Amygdala (tissue), 56 donors: Measurements from ENCODE around the gene R3HDM1.
"Not testable (repeated sequence)": the region's sequence is repeated elsewhere in the genome, so short reads cannot be mapped to it uniquely, and the experiment has no call there.

Experiments
- DNase-seq, 56 donors: peaks; one replicate each; lab custom pipeline; 2025; lab: John Stamatoyannopoulos, UW

The R3HDM1 gene

DNA sequence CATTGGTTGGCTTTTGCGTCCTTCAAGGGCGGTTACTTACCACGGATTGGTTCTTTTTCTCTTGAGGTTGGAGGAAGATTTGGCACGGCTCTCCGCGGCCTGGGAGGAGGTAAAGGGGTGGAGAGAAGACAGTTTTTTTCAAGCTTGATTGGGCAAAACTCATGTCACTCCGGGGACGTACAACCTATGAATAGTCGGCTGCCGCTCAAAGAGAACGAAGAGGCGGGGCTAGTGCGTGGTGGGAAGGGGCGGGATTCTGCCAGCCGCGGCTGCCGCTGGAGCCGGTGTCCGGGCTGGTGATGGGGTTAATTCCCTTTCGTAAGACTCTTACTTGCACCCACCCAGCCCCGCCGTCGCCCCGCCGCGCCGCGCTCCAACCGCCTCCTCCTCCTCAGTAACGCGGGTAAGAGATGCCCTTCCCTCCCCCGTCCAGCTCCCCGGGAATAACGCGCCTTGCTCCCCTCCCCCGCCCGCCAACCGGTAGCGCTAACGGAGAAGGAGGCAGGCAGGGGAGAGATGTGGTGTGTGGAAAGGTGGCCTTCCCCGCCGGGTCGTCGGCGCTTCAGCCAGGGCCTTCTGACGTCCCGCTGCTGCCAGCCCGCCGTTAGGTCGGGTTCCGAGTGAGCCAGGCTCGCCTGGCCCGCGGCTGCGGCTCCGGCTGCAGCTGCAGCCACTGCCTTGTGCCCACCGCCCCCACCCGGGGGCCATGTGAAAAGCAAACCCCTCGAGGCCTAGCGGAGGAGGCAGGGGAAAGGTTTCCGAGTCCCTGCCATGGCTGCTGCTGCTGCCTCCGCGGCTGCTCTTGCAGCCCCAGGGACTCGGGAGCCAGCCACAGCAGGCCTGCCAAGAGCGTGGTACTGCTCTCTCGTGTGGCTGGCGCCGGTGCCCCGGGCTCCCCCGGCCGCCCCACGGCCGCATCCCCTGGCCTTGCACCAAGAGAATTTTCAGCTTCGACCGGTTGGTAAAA lies at the start of gene R3HDM1:
TSS of gene R3HDM1 (plus strand) at position 254 of the 967 bp plus-strand sequence. CDS start 73,362 bp downstream, outside the sequence.
- DNase-seq = peak; percentile 79 to 99 (median 96)

DNA sequence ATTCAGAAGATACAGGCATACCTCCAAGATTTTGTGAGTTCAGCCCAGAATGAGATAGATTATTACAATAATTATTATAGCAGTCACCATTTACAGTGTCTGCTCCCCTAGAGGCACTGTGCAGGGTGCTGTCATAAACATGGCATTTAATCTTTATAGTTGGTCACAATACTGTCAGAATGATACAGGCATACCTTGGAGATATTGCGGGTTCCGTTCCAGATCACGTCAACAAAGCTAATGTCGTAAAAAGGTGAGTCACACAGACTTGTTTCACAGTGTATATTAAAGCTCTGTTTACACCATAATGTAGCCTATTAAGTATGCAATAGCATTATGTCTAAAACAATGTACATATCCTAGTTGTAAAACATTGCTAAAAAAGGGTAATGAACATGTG lies 45.8 kb upstream of the R3HDM1 start:
- no peak for DNase-seq

DNA sequence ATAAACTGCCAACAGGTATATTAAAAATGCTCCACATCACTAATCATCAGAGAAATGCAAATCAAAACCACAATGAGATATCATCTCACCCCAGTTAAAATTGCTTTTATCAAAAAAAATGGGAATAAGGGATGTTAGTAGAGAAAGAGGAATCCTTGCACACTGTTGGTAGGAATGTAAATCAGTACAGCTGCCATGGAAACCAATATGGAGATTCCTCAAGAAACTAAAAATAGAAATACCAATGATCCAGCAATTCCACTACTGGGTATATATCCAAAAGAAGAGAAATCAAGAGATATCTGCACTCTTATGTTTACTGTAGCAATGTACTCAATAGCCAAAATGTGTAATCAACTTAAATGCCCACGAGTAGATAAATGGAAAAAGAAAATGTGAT lies 40.9 kb upstream of the R3HDM1 start:
- DNase-seq = no peak

DNA sequence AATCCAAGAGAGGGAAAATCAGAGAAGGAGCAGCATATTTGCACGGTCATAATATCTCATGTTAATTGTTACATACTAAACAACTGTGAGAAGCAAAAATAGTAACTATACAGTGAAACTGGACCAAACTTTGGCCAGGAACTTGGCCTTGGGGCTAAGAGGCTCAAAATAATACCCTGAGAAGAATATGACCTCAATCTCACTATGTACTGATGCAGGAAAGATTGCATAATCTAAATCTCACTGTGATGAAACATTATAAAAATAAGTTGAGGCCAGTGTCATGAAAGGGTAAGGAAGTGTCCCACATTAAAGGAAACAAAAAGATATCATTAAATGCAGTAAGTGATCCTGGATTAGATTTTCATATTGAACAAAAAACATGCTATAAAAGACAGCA lies 36.8 kb upstream of the R3HDM1 start:
- DNase-seq = no peak

DNA sequence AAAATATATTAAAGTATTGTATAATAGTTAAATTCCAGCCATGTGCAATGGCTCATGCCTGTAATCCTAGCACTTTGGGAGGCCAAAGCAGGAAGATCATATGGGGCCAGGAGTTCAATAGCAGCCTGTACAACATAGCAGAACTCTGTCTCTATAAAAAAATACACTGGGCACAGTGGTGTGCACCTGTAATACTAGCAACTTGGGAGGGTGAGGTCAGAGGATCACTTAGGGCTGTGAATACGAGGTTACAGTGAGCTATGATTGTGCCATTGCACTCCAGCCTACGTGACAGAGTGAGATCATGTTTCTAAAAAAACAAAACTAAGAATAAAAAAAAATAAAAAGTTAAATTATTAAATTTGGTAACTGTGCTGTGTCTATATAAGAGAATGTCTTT lies 36.4 kb upstream of the R3HDM1 start:
- DNase-seq = no peak

DNA sequence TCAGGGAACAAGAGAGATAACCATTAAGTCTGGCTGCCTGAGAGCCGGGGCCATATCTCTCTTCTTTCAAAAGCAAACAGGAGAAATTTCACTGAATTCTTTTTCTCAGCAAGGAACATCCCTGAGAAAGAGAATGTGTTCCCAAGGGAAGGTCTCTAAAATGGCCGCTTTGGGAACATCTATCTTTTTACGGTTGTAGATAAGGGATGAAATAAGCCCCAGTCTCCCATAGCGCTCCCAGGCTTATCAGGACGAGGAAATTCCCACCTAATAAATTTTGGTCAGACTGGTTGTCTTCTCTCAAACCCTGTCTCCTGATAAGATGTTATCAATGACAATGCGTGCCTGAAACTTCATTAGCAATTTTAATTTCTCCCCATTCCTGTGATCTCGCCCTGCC lies 32.7 kb upstream of the R3HDM1 start:
- DNase-seq = not testable (repeated sequence)

DNA sequence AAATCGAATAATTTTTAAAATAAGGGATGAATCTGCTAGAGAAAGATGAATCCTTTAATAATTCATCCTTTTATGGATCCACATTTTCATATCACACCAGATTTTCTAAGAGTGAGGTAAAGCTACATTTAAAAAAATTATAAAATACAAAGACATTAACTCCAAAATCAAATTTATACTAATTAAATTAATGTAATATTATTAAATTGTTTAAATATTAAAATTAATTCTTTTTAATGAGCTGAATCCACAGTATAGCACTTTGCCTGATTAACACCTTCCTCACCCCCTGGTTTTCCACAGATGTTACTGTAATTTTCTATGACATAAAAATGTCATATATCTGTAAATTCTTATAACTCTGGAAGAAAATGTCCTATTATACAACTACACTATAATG lies 26.5 kb upstream of the R3HDM1 start:
- no peak for DNase-seq

DNA sequence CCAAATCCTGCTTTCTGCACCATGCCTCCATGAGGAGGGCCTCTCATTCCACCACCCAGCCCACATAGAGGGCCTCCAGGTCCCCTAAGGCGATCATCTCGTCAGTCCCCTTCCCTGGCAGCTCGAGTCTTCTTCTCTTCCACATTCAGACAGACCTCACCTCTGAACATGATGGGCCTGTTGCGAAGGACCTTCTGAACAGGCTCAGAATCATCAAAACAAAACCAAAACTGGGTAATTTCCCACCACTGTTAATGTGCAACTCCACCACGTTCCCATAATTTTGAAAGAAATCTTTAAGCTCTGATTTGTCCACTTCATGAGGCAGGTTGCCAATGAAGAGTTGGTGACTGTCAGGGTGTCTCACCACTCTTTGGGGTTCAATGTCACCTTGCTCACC lies 20.7 kb upstream of the R3HDM1 start:
- DNase-seq = no peak

DNA sequence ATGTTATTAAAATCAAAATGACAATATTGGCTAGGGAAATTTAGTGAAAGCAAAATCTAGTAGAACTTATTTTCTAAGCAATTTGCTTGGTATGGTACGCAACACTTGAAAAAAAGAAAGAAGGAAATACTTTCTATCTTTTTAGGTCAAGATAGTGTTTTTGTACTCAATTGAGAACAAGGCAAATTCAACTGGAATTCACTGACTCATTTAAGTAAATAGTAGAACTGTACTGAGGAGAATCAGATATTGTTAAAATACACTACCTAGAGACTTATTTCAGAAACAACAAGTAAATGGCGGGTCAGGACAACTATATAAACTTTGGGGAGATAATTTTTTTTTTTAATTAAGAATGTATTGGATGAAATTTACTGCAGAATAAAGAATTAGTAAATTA lies 19.2 kb upstream of the R3HDM1 start:
- no peak for DNase-seq

DNA sequence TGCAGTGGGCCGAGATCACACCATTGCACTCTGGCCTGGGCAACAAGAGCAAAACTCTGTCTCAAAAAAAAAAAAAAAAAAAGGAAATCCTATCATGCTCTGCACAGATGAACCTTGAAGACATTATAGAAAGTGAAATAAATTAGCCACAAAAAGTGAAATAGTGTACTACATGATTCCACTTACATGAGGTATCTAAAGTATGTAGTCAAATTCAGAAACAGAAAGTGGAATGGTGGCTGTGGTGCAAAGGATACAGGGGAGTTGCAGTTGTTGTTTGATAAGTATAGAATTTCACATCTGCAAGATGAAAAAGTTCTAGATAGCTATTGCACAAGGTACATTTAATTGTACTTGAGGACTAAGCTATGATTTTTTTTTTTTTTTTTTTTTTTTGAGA lies 5.5 kb upstream of the R3HDM1 start:
- no peak for DNase-seq

DNA sequence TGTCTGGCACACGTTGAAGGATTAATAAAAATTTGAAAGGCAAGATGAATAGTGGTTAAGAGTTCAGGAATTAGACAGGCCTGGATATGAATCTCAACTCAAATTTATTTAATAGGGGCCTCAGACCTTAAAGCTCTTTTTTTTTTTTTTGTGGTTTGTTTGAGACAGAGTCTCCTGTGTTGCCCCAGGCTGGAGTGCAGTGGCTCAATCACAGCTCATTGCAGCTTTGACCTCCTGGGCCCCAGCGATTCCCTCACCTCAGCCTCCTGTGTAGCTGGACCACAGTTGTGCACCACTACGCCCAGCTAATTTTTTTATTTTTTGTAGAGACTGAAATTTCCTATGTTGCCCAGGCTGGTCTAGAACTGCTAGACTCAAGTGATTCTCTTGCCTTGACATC lies 3.3 kb upstream of the R3HDM1 start:
- no peak for DNase-seq

DNA sequence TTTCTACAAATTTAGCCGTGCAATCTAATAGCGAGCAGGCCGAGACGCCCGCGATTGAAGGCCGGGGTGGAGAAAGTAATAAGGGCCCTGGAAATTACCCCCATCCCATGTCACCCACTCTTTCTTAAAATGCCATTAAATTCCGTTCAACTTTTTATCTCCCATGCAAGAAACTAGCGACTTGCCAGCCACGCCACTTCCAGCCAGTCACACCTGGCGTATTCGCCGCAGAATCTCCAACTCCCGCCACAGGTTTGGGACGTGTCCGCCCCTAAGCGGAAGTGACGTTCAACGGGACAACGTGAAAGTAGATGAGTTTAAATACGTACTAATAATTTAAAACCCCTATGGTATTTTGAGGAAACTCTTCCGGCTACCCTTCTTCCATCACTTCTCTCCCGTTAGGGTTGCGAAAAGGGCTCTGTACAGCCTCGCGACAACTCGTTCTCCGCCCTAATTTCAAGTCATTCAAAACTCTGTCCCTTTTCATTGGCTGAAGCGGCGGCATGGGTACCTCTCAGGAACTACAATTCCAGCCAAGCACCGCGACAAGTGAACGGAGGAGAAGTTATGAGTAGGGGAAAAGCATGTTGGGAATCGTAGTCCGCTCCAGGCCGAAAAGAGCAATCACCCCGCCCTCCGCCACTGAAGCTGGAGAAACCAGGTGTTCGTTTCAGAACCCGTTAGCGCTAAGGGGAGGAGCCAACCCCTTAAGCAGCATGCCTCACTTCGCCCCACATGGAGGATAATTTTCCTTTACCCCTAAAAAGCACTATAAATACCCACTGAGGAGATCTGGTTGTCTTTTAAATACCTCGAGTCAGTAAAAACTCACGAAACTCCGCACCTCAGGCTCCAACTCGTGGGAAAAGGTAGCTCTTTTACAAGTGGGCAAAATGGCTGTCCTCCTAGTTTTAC lies 712 bp upstream of the R3HDM1 start, which contains the start of gene ZRANB3:
TSS of gene ZRANB3 (minus strand) at position 906 of the 918 bp plus-strand sequence.
- DNase-seq = peak; percentile 69 to 98 (median 92)

DNA sequence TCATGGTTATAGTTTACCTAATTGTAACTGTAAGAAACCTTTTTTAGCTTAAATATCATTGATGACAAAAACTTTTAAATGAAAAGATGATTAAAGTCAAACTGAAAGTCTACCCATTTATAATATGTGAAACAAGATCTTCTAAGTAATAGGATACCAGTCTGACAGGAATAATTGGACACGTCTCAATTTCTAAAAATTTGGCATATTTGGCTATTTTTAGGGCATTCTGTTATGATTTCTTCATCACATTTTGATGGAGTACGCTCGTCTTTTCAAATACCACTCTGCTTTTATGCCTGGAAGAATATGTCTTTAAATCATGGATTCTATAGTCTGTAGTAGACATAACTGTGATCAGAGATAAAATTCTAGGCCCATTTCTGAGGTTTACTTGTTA lies 1.3 kb downstream of the R3HDM1 start:
- DNase-seq = no peak

DNA sequence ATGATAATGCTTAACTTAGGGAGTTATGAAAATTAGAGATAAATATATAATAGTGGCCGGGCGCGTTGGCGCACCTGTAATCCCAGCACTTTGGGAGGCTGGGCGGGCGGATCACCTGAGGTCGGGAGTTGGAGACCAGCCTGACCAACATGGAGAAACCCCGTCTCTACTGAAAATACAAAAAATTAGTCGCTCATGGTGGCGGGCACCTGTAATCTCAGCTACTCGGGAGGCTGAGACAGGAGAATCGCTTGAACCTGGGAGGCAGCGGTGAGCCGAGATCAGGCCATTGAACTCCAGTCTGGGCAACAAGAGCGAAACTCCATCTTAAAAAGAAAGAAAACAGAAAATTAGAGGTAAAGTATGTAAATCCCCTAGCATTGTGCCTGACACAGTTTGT lies 2.3 kb downstream of the R3HDM1 start:
- DNase-seq = not testable (repeated sequence)

DNA sequence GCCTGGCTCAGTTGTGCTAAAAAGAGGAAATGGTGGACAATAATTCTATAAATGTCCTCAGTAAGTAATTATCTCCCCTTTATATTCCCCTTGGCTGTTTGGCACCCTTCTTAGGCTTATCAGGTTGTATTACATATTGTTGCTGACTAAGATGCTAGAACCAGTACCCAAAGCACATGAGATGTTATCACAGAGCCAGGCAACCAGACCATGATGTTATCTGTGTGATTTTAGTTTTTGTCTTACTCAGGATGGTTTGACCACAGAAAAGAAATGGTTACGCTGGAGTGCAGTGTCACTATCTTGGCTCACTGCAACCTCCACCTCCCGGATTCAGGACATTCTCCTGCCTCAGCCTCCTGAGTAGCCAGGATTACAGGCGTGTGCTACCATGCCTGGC lies 15.2 kb downstream of the R3HDM1 start:
- no peak for DNase-seq

DNA sequence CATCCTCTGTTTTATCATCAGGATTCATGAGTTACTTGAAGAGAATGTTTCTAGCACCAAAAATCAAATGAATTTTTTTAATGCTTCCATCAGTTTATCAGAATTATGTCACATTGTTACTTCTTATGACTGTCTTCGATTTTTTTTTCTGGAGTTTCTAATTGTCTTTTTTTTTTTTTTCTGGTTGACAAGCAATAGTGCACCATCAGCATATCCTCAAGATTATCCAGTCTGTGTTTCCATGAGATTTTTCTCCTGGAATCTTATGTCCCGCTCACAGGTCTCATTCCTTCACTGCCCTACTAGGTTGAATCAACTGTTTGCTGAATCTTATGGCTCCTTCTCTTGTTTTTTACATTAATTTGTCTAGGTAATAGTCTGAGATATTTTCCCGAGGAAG lies 16.0 kb downstream of the R3HDM1 start:
- DNase-seq = no peak

DNA sequence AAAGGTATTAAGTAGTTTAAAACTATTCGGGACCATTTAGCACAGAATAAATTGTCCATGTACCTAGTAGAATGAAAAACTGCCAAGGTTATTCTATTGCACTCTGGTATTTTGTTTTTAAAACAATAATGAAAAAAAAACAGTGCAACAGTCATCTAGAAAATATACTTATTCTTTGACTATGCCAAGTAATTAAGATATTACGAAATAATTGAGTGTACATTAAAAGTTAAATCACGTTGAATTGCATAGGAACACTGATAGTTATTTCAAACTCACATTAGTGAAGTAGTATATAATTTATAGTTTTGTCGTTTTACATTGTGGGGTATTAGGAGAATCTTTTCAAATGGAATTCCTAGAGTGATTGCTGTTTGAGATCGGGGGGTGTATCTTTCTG lies 20.1 kb downstream of the R3HDM1 start:
- no peak for DNase-seq

DNA sequence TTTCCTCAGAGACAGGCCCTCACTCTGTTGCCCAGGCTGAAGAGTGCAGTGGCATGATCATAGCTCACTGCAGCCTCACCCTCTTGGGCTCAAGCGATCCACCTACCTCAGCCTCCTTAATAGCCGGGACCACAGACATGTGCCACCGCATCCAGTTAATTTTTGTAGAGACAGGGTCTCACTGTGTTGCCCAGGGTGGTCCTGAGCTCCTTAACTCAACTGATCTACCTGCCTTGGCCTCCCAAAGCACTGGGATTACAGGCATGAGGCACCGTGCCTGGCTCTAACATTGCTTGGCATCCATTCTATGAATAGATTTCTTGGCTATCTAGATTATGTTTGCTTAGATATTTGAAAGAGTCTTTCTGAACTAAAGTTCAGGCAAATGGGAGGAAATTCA lies 21.6 kb downstream of the R3HDM1 start:
- no peak for DNase-seq

DNA sequence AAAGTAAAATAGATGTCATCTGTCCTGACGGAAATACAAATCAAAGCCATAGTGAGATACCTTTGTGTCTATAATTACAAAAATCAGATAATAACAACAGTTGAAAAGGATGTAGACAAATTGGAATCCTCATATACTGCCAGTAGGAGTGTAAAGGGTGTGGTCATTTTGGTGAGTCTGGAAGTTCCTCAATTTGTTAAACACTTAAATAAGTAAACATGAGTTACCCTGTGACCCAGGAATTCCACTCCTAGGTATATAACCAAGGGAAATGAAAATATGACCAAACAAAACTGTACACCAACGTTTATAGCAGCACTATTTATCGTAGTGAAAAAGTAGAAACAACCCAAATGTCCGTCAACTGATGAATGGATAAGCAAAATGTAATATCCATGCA lies 24.0 kb downstream of the R3HDM1 start:
- DNase-seq = no peak

DNA sequence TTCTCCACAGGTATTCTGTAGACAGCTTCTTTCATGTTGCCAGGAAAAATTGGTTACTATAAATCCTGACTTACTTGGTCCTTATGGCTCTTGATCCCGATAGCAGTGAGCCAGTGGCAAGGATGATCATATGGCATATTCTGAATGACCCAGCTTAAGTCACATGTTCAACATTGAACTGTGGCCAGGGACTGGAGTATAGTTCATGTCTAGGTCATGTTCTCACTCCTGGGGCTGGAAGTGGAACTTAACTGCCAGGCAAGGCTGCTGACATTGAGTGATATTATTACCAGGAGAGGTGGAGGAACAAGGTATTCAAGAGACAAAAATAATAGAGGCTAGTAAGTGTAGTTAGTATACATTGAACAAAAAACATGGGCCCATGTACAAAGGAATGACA lies 26.2 kb downstream of the R3HDM1 start:
- no peak for DNase-seq

DNA sequence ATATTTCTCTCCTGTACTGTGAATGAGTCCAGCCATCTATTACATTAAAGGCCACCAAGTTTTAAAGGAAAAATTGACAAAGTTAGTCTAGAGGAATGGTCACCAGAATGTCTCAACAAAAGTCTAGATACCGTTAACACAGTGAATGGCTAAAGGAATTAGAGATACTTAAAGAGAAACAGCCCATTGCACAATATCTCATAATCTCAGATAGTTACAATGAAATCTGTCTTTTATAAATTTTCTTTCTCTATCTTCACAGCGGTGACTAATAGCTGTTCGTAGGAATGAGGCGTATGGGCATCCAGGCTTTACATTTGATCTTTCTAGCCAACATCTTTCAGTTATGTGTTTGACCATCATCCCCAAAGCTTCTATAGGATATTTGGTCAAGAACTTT lies 30.6 kb downstream of the R3HDM1 start:
- DNase-seq = no peak
